Kidney epithelial cell (primary cell): ENCODE measurements around the gene FBL. TPM values are rescaled to one million over a fixed set of nuclear protein-coding genes. Genes with fewer than 3 reads are reported as not detected.

Experiments
- DNase-seq: peaks from one replicate; pipeline ENCODE4 v3.0.0-alpha.2; 2010; ENCODE audit warnings: low read depth
- H3K27me3 ChIP-seq: 2 replicates; pipeline ENCODE4 v1.6.0; 2011; ENCODE audit warnings: low read length; ENCODE audit not compliant: control insufficient read depth, insufficient read depth
- H3K36me3 ChIP-seq: 2 replicates; pipeline ENCODE4 v1.5.1; 2011; ENCODE audit warnings: low read length; ENCODE audit not compliant: control insufficient read depth, insufficient read depth
- H3K4me3 ChIP-seq: 2 replicates; pipeline ENCODE4 v1.5.1; 2011; ENCODE audit warnings: low read depth, mild to moderate bottlenecking, control low read depth, low read length
- total RNA-seq: library from RNA; depleted of rRNA; stranded (reverse); fragments of >200 nt; gene quantifications from 2 replicates; pipeline ENCODE4 v1.2.3, GENCODE V29; 2015
- TF ChIP-seq, protein P1 (sequence below): IDR thresholded peaks from 2 replicates; pipeline ENCODE4 v1.5.1; 2011; ENCODE audit warnings: mild to moderate bottlenecking, moderate library complexity, low read length, control low read depth, inconsistent platforms; ENCODE audit not compliant: insufficient read depth, poor library complexity, severe bottlenecking

FBL gene
- total RNA-seq, 1 donor from 2014 or later = 224 TPM

DNA sequence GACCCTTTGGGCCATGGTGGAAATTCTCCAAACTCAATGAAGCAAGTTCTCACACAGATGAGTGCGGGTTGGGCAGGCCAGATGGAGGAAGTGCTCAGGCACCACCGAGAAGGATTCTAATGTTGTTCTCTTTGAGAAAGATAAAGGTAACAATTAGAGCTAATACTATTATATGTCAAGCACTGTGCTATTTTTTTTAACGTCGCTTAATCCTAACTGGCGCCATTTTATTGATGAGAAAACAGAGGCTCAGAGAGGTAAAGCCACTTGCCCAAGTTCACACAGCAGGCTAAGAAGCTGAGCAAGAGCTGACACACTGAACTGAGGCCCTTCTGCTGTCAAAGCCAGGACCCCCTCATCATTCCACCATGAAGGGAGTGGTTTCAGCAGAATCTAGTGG lies 1.0 kb downstream of the FBL start:
- no peak for DNase-seq
- no peaks in the 10 kb centered on the region for H3K36me3 ChIP-seq
- TF ChIP-seq, protein P1, sequence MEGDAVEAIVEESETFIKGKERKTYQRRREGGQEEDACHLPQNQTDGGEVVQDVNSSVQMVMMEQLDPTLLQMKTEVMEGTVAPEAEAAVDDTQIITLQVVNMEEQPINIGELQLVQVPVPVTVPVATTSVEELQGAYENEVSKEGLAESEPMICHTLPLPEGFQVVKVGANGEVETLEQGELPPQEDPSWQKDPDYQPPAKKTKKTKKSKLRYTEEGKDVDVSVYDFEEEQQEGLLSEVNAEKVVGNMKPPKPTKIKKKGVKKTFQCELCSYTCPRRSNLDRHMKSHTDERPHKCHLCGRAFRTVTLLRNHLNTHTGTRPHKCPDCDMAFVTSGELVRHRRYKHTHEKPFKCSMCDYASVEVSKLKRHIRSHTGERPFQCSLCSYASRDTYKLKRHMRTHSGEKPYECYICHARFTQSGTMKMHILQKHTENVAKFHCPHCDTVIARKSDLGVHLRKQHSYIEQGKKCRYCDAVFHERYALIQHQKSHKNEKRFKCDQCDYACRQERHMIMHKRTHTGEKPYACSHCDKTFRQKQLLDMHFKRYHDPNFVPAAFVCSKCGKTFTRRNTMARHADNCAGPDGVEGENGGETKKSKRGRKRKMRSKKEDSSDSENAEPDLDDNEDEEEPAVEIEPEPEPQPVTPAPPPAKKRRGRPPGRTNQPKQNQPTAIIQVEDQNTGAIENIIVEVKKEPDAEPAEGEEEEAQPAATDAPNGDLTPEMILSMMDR = no peak
- peak overlapping the region; percentile 65 for H3K4me3 ChIP-seq
- H3K27me3 ChIP-seq = no peaks in the 10 kb centered on the region

DNA sequence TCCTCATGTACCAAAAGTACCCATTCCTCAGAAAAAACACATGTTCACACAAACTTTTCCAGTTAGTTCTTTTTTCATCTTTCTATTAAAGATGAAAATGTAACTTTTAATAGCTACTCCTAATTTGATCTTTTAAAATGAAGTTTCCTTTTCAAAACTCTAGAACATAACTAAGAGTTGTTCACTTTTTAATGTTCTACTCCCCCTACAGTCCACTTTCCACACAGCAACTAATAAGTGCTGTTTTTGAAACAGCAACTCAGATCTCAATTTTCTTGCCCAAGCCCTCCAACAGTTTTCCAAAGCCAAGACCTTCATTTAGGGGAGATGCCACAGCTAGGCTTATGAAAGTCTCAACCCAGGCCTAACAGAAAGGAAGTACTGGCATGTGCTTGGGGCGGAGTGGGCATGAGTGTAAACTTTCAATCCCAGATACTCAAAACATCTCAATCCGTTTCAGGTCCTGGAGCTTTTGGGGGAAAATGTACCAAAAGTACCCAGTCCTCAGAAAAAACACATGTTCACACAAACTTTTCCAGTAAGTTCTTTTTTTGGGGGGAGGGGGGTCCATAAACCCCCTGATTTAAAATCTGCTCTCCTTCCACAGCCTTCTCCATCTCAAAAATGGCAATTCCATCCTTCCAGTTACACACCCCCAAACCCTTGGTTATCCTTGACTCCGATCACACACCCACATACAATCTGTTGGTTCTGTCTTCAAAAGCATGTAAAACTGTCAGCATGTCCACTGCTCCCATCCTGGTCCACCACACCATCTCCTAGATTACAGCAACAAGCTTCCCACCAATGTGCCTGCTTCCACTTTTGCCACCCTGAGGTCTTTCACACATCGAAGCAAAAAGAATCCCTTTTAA lies 2.0 kb downstream of the FBL start:
- Histone ChIP-seq H3K36me3 (no peaks in the 10 kb centered on the region), H3K27me3 (no peaks in the 10 kb centered on the region), H3K4me3 (no peak overlapping the region)
- DNase-seq = no peak
- TF ChIP-seq, protein P1 = peak; percentile 66

- H3K27me3 ChIP-seq = no peaks in the 10 kb centered on the region
- H3K4me3 ChIP-seq = no peak overlapping the region
- TF ChIP-seq, protein P1 = no peak
- no peak for DNase-seq
- H3K36me3 ChIP-seq = no peaks in the 10 kb centered on the region
Measured at GRCh38 chr19:39842693-39843435, 3.3 kb downstream of the FBL start.

GRCh38 chr19:39841041-39841440 lies 5.1 kb downstream of the FBL start:
- Histone ChIP-seq H3K36me3 (peaks cover 2% of the 10 kb centered on the region), H3K4me3 (no peak overlapping the region), H3K27me3 (no peaks in the 10 kb centered on the region)
- DNase-seq = no peak
- TF ChIP-seq, protein P1 = no peak

- Histone ChIP-seq H3K27me3 (no peaks in the 10 kb centered on the region), H3K4me3 (no peak overlapping the region), H3K36me3 (peaks cover 2% of the 10 kb centered on the region)
- DNase-seq = no peak
- TF ChIP-seq, protein P1 = no peak
Measured at GRCh38 chr19:39840492-39840891, 5.7 kb downstream of the FBL start.
